NCI-H2227 (cell line): ENCODE measurements around the gene ABCC3.

Experiments used
- DNase-seq: peaks from one replicate; lab custom pipeline; 2025; ENCODE audit not compliant: unreplicated experiment; lab: John Stamatoyannopoulos, UW

ABCC3 gene

DNA sequence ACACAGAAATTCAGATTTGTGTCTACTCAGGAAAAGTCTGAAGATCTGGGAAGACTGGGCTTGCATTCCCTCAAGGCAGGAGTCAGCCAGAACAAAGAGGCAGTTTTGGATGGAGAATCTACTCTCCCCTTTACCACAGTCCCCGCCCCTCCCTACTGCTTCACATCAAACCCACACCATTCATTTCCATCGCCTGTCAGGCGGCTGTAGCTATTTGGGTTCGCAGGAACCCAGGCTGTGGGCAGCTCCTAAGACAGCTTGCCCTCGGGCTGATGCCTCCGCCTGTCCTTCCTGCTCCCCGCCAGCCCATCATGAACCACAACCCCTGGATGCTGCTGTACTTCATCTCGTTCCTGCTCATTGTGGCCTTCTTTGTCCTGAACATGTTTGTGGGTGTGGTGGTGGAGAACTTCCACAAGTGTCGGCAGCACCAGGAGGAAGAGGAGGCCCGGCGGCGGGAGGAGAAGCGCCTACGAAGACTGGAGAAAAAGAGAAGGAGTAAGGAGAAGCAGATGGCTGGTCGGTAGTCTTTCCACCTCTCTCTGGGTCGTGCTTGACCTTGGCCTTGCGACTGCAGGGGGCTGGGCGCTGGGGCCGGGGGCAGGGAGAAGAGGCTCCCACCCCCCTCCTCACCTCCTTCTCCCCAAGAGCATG lies 27.0 kb upstream of the ABCC3 start:
- DNase-seq: no peak

DNA sequence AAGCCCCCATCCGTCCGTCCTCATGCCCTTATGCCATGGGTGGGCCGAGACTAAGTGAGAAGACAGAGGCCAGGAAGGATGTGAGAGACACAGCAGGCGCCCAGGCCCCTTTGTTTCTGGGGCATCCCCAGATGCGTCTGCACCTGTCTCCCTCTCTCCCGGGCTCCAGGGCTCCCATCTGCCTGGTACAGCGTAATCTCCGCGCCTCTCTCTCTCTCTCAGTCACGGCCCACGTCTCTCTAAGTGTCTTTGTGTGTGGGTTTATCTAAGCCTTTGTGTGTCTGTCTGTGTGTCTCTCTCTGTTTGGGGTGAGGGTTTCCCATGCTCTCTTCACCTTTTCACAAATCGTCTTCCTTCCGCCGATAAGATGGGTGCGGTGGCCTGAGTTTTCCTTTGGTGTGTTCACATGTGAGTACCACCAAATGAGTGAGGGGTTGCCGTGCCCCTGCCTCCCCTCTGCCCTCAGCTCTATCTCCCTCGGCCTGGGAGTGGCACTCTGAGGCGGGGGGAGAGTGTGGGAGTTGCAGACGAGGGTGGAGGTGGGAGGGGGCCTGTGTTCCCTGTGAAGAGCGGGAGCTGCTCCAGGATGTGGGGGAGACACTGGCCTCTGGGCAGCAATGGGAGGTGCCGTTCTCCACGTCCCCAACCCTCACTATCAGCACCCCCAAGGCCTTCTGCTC lies 25.8 kb upstream of the ABCC3 start:
- no peak for DNase-seq

DNA sequence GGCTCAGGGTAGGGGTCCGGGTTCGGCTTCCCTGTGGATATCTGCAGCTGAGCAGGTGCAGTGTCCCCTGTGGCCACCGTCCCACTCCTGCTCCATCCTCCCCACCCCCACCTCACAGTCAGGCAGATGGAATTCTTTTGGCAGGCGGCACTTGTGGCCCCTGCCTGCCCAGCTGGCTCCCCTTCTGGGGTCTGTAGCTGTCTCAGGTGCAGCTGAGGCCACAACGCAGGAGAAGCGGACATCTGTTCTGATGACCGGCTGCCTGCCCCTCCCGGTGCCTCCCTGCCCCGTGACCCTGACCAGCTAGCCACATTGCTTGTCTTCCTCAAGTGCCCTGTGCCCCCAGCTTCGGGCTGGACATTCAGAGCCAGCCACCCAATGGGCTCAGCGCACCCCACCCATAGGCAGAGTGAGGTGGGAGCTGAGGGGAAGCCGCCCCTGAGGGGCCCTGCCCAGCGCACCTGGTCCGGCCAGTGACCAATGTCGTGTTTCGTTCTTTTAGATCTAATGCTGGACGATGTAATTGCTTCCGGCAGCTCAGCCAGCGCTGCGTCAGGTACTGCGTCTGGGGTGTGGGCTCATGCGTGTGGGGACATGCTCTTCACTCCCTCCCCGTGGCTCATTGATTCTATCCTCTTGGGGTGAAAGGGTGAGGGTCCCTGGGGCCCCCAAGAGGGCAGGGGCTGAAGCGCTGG lies 25.2 kb upstream of the ABCC3 start:
- no peak for DNase-seq

DNA sequence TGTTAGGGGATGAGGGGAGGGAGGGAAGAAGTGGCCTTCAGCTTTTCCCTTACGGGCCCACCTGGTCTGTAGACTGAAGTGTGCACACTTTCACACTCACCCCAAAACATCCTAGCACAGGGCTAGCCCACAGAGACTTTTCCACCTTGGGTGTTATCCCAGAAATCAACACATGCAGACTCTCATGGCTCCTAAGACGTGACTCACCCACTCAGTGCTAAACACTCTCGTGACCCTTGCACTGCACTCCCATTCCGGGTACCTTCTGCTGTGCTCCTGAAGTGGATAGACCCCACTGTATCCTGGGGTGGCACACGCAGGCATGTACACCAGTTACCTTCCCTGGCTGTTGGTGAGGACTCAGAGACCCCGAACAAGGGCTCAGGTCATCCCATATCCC lies 23.0 kb upstream of the ABCC3 start:
- DNase-seq: no peak

DNA sequence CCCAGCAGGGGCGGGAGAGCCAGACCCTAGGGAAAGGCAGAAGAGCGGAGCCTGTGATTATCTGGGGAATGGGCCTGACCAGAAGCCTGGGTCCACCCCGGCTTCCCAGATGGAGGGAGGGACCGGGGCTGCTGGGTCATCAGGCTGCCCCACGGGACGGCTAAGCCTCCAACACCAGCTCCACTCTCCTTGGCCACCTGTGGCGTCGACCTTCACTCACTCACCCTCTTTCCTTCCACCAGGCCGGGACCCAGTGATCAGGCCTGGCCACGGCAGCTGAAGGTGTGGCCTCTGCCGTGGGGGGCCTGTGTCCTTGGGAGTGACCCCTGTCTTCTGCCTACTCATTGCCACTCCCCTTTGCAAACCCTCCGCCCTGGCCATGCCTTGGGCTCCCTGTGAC lies 22.4 kb upstream of the ABCC3 start:
- DNase-seq: no peak

DNA sequence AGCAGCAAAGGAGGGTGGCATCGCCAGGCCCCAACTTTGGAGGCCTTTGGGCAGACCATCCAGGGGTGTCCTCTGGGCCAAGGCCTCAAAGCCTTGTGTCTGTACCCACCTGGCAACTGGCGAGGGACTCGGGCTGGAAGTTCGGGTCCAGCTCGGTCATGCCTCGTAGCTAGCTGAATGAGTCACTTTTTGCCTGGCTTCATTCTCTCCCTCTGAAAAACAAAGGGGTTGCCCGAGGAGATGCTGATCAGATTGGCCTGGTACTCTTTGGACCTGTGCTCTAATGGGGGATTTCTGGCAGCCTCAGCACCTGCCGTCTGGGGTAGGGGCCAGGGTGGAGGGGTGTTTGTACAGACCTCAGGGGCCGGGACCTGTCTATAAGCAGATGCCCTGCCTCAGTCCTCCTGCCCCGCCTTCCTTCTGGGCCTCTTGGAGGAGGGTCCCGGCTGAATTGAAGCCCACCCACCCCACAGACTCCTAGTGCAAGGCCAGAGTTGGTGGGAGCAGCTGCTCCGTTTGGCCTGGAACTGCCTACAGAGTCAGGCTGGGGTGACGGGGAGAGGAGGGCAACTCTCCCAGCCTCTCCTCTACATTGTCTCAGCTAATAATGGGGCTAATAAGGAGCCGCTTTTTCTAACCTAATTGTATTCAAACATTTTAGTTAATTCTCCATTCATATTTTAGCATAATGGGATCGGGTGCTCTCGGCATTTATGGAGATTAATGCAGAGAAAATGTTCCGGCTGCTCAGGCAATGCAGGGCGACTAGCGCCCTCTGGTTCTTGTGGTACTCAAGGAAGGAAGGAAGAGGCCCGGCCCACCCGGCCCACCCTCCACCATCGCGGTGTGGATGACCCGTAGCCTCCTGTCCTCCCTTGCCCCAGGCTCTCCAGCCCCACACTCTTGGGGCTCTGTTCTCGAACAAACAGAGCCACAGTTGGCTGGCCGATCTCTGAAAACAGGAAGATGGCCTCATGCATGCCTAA lies 21.4 kb upstream of the ABCC3 start:
- DNase-seq: no peak

DNA sequence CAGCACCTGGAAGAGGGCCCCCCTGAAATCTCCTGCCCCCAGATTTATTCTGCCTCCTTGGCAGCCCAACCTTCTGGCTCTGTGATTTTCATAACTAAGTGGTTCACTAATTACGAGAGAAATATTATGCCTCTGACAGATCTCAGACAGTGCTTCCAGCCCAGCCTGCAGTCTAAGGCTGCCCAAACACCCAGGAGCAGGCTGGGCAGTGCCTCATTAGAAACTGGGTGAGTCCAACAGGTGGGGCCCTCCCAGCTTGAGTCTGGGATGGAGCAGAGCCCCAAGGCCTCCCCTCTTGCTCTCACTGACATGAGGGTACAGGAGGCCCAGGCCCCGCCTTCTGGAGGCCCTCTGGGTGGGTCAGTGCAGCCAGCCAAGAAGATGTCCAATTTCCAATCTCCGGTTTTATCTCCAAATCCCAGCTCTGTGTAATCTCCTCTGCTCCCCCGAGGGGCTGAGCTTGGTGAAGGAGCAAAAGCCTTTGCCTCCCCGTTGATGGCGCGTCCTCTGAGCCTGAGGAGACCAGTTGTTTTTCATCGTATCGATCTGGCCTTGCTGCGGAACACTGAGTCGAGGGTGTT lies 20.1 kb upstream of the ABCC3 start:
- DNase-seq: no peak

DNA sequence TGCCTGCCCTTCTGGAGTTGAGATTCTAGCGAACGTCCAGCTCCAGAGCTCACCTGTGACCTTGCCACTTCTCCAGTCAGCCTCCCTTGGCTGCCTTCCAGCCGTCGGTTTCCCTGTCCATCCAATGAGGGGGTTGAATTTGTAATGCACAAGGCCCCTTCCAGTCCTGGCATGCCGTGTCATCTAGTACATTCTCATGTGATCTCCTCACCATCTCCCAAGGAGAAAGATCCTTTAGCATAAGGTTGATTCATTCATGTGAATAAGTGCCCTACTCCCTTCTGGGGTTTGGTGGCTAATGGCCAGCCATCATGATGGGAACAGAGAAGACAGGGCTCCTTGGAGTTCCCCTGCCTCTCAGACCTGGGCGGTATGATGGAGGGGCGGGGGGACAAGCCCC lies 18.9 kb upstream of the ABCC3 start:
- no peak for DNase-seq

DNA sequence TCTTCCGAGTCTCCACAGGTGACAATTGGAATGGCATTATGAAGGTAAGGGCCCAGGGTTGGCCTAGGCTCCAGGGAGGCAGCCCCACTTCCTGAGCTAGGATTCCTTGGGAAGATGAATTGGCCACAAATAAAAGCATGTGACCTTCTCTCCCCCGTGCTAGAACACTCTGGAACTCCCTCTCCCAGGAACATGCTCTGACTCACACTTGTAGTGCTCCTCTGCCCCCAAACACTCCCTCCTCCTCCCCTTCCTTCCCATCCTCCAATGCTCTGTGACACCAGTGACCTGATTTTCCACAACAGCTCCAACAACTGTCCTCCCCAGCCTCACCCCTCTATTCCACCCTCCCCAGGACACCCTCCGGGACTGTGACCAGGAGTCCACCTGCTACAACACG lies 16.4 kb upstream of the ABCC3 start:
- no peak for DNase-seq

DNA sequence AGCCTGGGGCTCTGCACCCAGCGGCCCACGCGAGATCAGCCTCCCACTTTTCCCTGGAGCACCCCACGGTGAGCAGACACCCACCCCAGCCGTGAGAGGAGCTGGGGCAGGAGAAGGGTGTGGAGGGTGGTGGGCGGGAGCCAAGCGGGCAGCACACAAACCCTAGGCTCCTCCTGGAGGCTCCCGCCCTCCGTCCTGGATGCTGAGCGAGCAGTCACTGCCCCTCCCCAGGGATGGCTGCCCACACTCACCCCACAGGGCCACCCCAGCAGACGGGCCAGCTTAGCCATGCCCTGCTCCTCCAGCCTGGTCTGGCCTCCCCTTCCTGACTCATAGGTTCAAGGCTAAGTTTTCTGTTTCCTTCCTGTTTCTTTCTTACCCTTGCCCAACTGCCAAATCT lies 15.7 kb upstream of the ABCC3 start:
- DNase-seq: no peak

DNA sequence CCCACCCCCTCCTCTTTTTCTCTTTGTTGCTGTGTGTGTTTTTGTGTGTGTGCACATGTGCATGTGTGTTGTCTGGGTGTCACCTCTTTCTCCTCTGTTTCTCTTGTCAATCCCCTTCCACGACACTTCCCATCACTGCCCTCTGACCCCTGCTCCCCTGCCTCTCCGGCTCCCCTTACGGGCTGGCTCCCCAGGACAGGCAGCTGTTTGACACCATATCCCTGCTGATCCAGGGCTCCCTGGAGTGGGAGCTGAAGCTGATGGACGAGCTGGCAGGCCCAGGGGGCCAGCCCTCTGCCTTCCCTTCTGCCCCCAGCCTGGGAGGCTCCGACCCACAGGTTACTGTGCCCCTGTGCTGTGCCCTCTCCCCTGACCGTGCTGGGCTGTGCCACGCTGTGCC lies 15.2 kb upstream of the ABCC3 start:
- no peak for DNase-seq

DNA sequence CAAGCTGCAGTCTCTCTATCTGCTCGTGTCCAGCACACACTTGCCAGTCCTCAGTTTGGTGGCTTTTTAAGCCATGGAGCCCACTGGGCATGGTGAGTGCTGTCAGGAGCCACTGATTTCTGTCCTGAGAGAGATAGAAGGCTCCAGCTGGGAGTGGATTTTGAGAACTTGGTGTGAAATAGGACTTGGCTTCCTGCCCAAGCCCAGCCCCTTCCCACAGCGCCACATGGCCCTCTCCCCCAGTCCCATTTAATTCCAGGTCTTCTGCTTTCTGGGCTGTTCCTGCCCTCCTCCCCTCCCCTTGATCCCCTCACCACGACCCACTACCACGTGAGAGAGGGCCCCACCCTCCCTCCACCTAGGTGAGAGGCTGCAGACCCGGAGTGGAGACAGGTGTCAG lies 14.4 kb upstream of the ABCC3 start:
- DNase-seq: no peak

DNA sequence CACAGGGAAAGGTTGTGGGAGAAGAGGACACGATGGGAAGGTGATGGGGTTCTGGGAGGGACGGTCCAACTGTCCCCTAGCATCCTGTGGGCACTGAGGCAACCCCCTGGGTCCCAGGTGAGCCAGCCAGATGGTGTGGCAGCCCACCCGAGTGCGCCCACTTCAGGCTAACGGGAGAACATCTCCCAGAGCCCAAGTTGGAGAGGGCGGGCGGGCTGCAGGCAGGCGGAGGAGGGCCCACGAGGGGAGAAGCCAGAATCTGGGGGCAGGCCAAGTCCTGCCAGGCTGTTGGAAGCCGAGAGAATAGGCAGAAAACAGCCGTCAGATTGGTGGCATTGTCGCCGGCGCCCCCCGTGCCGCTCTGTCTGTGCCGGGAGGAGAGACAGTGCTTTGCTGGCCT lies 13.8 kb upstream of the ABCC3 start:
- no peak for DNase-seq

DNA sequence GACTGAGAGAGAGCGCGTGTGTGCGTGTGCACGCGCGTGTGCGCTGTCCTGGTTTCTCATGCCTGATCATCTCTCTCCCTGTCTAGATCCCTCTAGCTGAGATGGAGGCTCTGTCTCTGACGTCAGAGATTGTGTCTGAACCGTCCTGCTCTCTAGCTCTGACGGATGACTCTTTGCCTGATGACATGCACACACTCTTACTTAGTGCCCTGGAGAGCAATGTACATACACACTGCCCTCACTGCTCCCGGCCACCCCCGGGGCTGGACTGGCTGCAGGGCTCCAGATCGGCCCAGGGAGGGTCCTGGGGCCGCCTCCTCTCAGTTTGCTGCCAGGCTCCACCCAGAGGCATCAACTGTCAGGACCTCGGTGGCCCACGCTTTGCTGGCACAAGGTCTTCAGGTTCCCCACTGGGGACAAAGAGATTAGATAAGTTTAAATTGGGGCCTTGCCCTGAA lies 13.1 kb upstream of the ABCC3 start:
- DNase-seq: no peak

DNA sequence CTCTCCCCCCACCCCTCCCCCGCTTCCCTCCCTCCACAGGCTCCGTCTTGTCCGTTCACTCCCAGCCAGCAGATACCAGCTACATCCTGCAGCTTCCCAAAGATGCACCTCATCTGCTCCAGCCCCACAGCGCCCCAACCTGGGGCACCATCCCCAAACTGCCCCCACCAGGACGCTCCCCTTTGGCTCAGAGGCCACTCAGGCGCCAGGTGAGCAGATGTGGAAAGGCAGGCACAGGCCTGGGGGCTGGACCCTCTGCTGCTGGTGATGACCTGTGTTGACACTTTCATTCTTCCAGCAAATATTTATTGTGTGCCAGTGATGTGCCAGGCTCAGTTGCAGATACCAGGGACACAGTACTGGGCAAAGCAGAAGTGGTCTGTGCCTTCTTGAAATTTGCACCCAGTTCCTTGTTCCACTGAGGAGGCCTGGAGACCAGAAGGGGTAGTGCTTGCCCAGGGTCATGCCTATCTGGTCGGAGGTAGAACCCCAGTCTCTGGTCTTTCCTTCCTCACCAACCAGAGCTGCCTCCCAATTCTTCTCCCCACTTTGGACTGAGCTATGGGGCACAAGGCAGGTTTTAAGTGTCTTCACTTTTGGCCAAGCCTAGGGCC lies 10.3 kb upstream of the ABCC3 start:
- no peak for DNase-seq

DNA sequence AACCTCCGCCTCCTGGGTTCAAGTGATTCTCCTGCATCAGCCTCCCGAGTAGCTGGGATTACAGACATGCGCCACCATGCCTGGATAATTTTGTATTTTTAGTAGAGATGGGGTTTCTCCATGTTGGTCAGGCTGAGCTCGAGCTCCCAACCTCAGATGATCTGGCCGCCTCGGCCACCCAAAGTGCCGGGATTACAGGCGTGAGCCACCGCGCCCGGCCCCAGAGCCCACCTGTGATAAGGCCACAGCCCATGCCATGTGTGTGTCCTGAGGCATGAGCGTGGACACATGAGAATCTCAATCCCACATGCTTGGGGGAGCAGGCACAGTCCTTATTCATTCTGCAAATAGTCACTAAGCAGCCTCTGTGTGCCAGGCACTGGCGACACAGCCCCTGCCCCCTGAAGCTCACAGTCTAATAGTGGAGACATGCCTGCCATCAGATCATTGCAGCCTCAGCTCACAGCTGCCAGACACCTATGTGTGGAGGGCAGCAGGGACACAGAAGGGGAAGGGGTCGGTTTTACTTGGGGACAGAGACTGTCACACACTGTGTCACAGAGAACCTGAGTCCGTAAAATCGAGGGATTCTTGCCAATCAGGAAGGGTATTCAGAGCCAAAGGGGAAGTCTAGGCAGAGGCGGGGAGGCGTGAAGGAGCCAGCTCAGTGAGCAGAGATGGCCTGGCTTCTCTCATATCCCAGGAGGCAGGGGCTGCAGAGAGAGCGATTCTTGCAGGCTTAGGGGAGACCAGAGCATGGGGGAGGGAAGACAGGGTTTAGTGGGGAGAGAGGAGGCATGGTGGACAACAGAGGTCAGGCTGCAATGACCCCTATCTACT lies 9.4 kb upstream of the ABCC3 start:
- DNase-seq: no peak

DNA sequence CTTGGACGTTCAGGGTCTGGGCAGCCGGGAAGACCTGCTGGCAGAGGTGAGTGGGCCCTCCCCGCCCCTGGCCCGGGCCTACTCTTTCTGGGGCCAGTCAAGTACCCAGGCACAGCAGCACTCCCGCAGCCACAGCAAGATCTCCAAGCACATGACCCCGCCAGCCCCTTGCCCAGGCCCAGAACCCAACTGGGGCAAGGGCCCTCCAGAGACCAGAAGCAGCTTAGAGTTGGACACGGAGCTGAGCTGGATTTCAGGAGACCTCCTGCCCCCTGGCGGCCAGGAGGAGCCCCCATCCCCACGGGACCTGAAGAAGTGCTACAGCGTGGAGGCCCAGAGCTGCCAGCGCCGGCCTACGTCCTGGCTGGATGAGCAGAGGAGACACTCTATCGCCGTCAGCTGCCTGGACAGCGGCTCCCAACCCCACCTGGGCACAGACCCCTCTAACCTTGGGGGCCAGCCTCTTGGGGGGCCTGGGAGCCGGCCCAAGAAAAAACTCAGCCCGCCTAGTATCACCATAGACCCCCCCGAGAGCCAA lies 8.6 kb upstream of the ABCC3 start:
- peak; percentile 67 for DNase-seq

DNA sequence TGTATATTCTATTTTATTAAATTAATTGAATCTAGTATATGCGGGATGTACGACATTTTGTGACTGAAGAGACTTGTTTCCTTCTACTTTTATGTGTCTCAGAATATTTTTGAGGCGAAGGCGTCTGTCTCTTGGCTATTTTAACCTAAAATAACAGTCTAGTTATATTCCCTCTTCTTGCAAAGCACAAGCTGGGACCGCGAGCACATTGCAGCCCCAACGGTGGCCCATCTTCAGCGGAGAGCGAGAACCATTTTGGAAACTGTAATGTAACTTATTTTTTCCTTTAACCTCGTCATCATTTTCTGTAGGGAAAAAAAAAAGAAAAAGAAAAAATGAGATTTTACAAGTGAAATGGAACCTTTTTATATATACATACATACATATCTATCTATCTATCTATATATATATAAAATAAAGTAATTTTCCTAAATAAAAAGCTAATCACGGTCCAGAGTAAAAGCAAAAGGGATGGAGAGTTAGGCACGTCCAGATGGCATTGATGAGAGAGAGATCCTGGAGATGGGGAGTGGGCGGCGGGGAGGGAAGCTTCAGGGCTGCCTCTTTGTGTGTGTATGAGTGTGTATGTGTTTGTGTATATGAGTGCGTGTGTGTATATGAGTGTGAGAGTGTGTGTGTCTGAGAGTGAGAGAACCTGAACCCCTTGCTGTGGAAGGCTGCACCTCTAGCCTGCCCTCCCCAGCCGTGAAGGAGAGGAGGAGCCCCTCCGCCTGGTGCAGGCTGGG lies 7.5 kb upstream of the ABCC3 start:
- no peak for DNase-seq
